HepG2 (cell line): ENCODE measurements around the gene STK39. TPM values are rescaled to one million over a fixed set of nuclear protein-coding genes. Genes with fewer than 3 reads are reported as not detected.

Experiments used
- ATAC-seq: fragments of 200-7000 bp; cut with Tn5 transposase; 3 replicates; pipeline ENCODE4 v1.9.1; 2020; ENCODE audit warnings: mild to moderate bottlenecking, moderate library complexity
- BruUV-seq: library from RNA; stranded (reverse); fragments of 400-500 nt; replicated peaks from 2 replicates; lab custom pipeline; 2021; lab: Mats Ljungman, UMichigan
- CTCF ChIA-PET: fragments of 300-600 bp; formaldehyde crosslinking; extraction: SDS; loops from one replicate; lab custom pipeline; 2021; ENCODE audit warnings: low total read pairs, inconsistent platforms, low intra/inter-chr PET ratio; lab: Yijun Ruan, JAX
- POLR2A ChIA-PET: fragments of 350-600 bp; sonication (Branson Sonifier 250); formaldehyde crosslinking; loops from one replicate; lab custom pipeline; 2020; ENCODE audit warnings: antibody characterized with exemption, inconsistent platforms; lab: Yijun Ruan, JAX
- DNase-seq: peaks from one replicate; pipeline ENCODE4 v3.0.0-alpha.2; 2015; ENCODE audit warnings: low spot score
- FAIRE-seq: peaks from 3 replicates; lab custom pipeline; 2011; peaks lifted over from hg19 to GRCh38; lab: Jason Lieb, UNC
- H2AFZ ChIP-seq: one replicate; pipeline ENCODE4 v1.6.1; 2011; ENCODE audit warnings: low read length, inconsistent platforms
- H3K27ac ChIP-seq: fragments of 300-600 bp; 3 replicates; pipeline ENCODE4 v1.8.0; 2011; ENCODE audit warnings: mixed run types, mild to moderate bottlenecking, mixed read lengths, low read length, inconsistent platforms; ENCODE audit not compliant: insufficient read depth; ENCODE audit errors: extremely low read length
- H3K27me3 ChIP-seq, 2 experiments: fragments of 200-600 bp in 1 of 2; 2 replicates in 1 of 2; 3 replicates in 1 of 2; pipeline versions ENCODE4 v1.6.0 to v1.8.0; 2011; ENCODE audit warnings: low read length in 2 of 2, mild to moderate bottlenecking in 2 of 2, moderate library complexity in 2 of 2, inconsistent platforms in 1 of 2; ENCODE audit not compliant: insufficient read depth in 2 of 2, control insufficient read depth in 1 of 2
- H3K36me3 ChIP-seq, 2 experiments: fragments of 200-600 bp in 1 of 2; replicated peaks in 1 of 2; 2 replicates in 1 of 2; 3 replicates in 1 of 2; pipeline versions ENCODE4 v1.5.1 to v1.8.0; 2011; ENCODE audit warnings: low read length in 2 of 2, inconsistent platforms in 1 of 2; ENCODE audit not compliant: insufficient read depth in 2 of 2, control insufficient read depth in 1 of 2
- H3K4me1 ChIP-seq: 2 replicates; pipeline ENCODE4 v1.5.1; 2012; ENCODE audit warnings: low read length, inconsistent platforms; ENCODE audit not compliant: insufficient read depth
- H3K4me2 ChIP-seq: 2 replicates; pipeline ENCODE4 v1.6.0; 2011; ENCODE audit warnings: low read depth, low read length, inconsistent platforms
- H3K4me3 ChIP-seq, 3 experiments: fragments of 200-600 bp in 1 of 3; sonication (generic), shearing (Covaris generic) in 1 of 3; replicated peaks in 1 of 3; 2 replicates each; pipeline ENCODE4 v1.5.1; 2011 to 2016; ENCODE audit warnings: low read length in 3 of 3, inconsistent platforms in 2 of 3, low read depth in 2 of 3, mild to moderate bottlenecking in 2 of 3, control low read depth in 1 of 3, mixed read lengths in 1 of 3; ENCODE audit not compliant: insufficient read depth in 1 of 3
- H3K79me2 ChIP-seq: one replicate; pipeline ENCODE4 v1.6.1; 2011; ENCODE audit warnings: low read length, inconsistent platforms; ENCODE audit not compliant: insufficient read depth
- H3K9ac ChIP-seq: 2 replicates; pipeline ENCODE4 v1.6.0; 2011; ENCODE audit warnings: mild to moderate bottlenecking, low read depth, low read length, inconsistent platforms; ENCODE audit not compliant: insufficient read depth
- H3K9me3 ChIP-seq: 2 replicates; pipeline ENCODE4 v1.5.1; 2012; ENCODE audit warnings: mild to moderate bottlenecking, low read length
- H4K20me1 ChIP-seq: 2 replicates; pipeline ENCODE4 v1.6.0; 2011; ENCODE audit warnings: inconsistent platforms, mild to moderate bottlenecking, low read length, moderate library complexity; ENCODE audit not compliant: insufficient read depth
- BATF2 ChIP-seq: sonication (generic); formaldehyde crosslinking; IDR thresholded peaks from 2 replicates; pipeline ENCODE4 v1.8.0; 2022; ENCODE audit warnings: mild to moderate bottlenecking, missing genetic modification reagents, moderate library complexity
- HBP1 ChIP-seq: IDR thresholded peaks from 2 replicates; pipeline ENCODE4 v1.6.1; 2016; ENCODE audit warnings: low read depth, control low read depth
- HNF4A ChIP-seq: sonication (generic); formaldehyde crosslinking; IDR thresholded peaks from 2 replicates; pipeline ENCODE4 v1.4.0; 2020; ENCODE audit warnings: missing genetic modification reagents
- SMARCC2 ChIP-seq: fragments of 450-650 bp; IDR thresholded peaks from 2 replicates; pipeline ENCODE4 v1.6.1; 2017; ENCODE audit warnings: antibody characterized with exemption, mild to moderate bottlenecking
- ZNF362 ChIP-seq: sonication (generic); formaldehyde crosslinking; IDR thresholded peaks from 2 replicates; pipeline ENCODE4 v1.4.0; 2020; ENCODE audit warnings: missing genetic modification reagents, mild to moderate bottlenecking, borderline replicate concordance
- ZSCAN25 ChIP-seq: sonication (generic); formaldehyde crosslinking; IDR thresholded peaks from 2 replicates; pipeline ENCODE4 v1.8.0; 2022; ENCODE audit warnings: mild to moderate bottlenecking, missing genetic modification reagents
- WGBS: methylation state at CpG from one replicate; pipeline ENCODE4 v1.1.6; 2017; ENCODE audit warnings: low lambda C conversion rate; 5-methylcytosine and 5-hydroxymethylcytosine counted together
- in situ Hi-C: cut with HindIII; loops from 2 replicates; pipeline ENCODE4 v1.10.0; 2017; ENCODE audit warnings: low pct_unique_long_range_greater_than_20kb; ENCODE audit not compliant: extremely low pct_ligation_motif_present
- intact Hi-C: fragments of 100-400 bp; cut with micrococcal nuclease; formaldehyde crosslinking; loops from one replicate; pipeline ENCODE4 v1.10.0; 2022; ENCODE audit not compliant: unreplicated experiment
- polyA plus RNA-seq, 8 experiments: library from polyadenylated mRNA; depleted of rRNA in 3 of 8; stranded (reverse) in 7 of 8; unstranded in 1 of 8; fragments of >200 nt; fragmentation: Illumina TruSeq in 4 of 8; extraction: Trizol in 4 of 8; gene quantifications; 2 replicates each; pipeline versions ENCODE4 v1.2.1 to v1.2.3, GENCODE V29; 2011 to 2016; ENCODE audit warnings: low read depth in 4 of 8, missing spikeins in 1 of 8, mixed read lengths in 1 of 8; ENCODE audit not compliant: insufficient read depth in 1 of 8
- total RNA-seq, 5 experiments: library from RNA; depleted of rRNA; stranded (reverse); fragments of >200 nt; fragmentation: Illumina TruSeq; extraction: Trizol; gene quantifications; 2 replicates each; pipeline ENCODE4 v1.2.3, GENCODE V29; 2016; ENCODE audit warnings: low read depth in 1 of 5

Gene STK39
- total and polyA plus RNA-seq, 2 of the 13 experiments (the other 11 are each of a cell fraction or from before 2014, with no cell fraction given) = 27.3 to 38.4 TPM

GRCh38 chr2:168029071-168029470 is 218.3 kb downstream of the STK39 start:
- Histone ChIP-seq H3K4me2 (no peak overlapping the region), H3K4me1 (peaks cover 13% of the 10 kb centered on the region), H3K9ac (no peak overlapping the region), H3K36me3 (peaks cover 9 to 26% of the 10 kb centered on the region in 2 experiments), H3K79me2 (no peaks in the 10 kb centered on the region), H3K9me3 (no peaks in the 10 kb centered on the region), H3K27ac (no peak overlapping the region), H3K27me3 (no peaks in the 10 kb centered on the region), H2AFZ (no peak overlapping the region), H4K20me1 (no peaks in the 10 kb centered on the region), H3K4me3 (no peak overlapping the region)
- WGBS = 93% methylated on average over 1 of the region's 1 CpG
- ATAC-seq (no peak), FAIRE-seq (no peak), DNase-seq (no peak)
- intact Hi-C loops = no loop called here
- TF ChIP-seq ZSCAN25 (CRISPR knock-in tag) (no peak), SMARCC2 (no peak), HBP1 (CRISPR knock-in tag) (no peak), BATF2 (CRISPR knock-in tag) (no peak)
- no TSS peak for BruUV-seq
- ChIA-PET CTCF (no interaction called here), POLR2A (no interaction called here)
- in situ Hi-C loops = no loop called here

- intact Hi-C loops (no loop called here), in situ Hi-C loops (no loop called here)
- peak; percentile 52 for FAIRE-seq
- no peak overlapping the region for H3K27ac ChIP-seq
- H3K79me2 ChIP-seq = no peaks in the 10 kb centered on the region
- POLR2A ChIA-PET = no interaction called here
- no peaks in the 10 kb centered on the region for H3K27me3 ChIP-seq
- peaks cover 13% of the 10 kb centered on the region for H3K4me1 ChIP-seq
- H3K9ac ChIP-seq = no peak overlapping the region
- no peaks in the 10 kb centered on the region for H4K20me1 ChIP-seq
- TF ChIP-seq HNF4A = peak; percentile 24; the same call in 1 of the 2 replicates
- TF ChIP-seq ZNF362 (CRISPR knock-in tag) = no peak
- TF ChIP-seq, all 625 proteins: peak for 1
- DNase-seq (peak; percentile 52), ATAC-seq (peak; percentile 65)
- Histone ChIP-seq H3K36me3 (peaks cover 8 to 29% of the 10 kb centered on the region in 2 experiments; a peak in 4 of 5 replicates), H2AFZ (no peak overlapping the region), H3K9me3 (no peaks in the 10 kb centered on the region), H3K4me2 (no peak overlapping the region), H3K4me3 (no peak overlapping the region)
- CTCF ChIA-PET = no interaction called here
- no TSS peak for BruUV-seq
Observed at GRCh38 chr2:168028362-168028761, 219.0 kb downstream of the STK39 start.
